ENCODE measurements around the gene TRMT2A.

DNA sequence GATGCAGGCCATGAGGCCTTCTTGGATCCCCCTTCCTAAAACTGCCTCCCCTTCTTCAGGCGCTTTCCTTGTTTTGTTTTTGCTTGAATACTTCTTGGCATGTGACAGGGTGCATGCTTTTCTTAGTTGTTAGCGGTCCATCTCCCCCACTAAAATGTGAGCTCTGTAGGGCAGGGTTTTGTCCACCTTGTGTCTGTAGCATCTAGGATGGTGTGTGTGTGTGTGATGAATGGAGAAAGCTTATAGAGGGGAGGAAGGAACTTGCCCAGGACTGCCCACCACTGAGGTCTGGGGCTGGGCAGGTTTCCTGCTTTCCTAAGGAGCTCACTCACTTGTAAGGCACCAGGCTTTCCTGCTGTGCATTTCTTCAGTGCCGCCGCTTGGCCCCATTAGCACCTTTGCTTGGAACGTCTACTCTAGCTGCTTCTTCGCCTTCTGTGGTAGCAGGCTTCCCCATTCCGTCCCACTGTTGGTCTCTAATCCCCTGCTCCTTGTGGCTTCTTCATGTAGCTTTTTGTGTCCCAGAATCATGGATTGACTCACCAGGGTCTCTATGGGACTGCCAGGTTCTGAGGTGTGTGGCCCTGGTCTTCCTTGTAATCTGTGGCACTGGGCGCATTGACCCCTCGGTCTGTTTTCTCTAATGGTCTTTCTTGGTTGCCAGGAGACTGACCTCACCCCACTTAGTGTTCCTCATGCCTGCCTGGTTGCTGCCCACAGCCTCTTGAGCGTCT lies 33.7 kb downstream of the TRMT2A start:
- TF ChIP-seq, protein P1, sequence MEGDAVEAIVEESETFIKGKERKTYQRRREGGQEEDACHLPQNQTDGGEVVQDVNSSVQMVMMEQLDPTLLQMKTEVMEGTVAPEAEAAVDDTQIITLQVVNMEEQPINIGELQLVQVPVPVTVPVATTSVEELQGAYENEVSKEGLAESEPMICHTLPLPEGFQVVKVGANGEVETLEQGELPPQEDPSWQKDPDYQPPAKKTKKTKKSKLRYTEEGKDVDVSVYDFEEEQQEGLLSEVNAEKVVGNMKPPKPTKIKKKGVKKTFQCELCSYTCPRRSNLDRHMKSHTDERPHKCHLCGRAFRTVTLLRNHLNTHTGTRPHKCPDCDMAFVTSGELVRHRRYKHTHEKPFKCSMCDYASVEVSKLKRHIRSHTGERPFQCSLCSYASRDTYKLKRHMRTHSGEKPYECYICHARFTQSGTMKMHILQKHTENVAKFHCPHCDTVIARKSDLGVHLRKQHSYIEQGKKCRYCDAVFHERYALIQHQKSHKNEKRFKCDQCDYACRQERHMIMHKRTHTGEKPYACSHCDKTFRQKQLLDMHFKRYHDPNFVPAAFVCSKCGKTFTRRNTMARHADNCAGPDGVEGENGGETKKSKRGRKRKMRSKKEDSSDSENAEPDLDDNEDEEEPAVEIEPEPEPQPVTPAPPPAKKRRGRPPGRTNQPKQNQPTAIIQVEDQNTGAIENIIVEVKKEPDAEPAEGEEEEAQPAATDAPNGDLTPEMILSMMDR (conservative IDR thresholded peaks at IDR 0.05; ENCODE audit: low read length), result no peak
- TF ChIP-seq EZH2phosphoT487 (IDR thresholded peaks at IDR 0.05; ENCODE audit: borderline replicate concordance), result no peak

All from Loucy (cell line).